NCI-H524 treated with DMSO at 0.1 percent for 48 hours (cell line): ENCODE results near the gene HPCA.
A peak's percentile ranks its signal among the peaks of the same experiment; 100 is the strongest.

Experiments
- DNase-seq: peaks from one replicate; lab custom pipeline; 2025; lab: John Stamatoyannopoulos, UW

The HPCA gene

DNA sequence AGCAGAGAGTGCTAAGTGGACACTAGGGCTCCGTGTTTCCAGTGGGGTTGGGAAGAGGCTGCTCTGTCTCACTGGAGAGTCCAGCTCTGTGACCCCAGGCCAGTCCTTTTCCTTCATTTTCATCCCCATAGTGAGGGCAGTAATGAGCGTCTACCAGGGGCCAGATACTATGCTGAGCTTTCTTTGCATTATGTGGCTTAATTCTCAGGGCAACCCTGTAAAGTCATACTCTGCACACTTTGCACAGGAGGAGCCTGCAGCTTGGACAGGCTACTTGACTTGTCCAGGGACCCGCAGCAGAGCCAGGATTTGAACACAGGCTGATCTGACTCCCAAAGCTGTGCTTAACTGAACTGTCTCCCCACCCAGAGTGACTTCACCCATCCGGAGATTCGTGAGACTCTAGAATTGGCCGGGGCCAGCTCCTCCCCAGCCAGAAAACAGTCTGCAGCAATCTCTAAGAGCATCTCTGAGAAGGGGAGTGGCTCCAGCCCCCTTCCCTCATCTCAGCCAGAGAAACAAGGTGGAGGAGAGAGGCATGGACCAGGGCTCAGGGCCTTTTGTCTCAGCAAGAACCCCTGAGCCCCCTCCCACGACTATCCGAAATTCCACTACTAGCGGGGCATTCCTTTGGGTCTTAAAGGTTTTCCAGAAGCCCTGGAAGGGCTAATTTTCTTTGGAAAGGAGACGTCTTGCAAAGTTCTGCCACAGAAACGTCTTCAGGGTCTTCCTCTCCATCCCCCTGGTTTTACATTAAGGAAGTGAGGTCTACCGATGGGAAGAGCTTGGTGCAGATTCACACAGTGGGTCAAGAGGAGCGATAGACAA, 14.7 kb upstream of the HPCA start:
- DNase-seq, result no peak

DNA sequence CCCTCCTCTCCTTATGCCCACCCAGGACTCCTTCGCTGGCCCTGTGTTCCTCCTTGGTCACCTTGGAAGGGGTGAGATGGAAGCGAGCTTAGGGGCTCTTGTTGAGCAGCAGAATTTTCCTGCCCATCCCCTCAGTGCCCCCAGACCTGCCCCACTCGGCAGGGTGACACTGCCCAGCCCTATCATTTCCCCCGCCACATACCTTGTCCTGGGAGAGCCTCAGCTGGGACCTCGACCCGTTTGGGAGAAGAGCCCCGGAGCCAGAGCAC, 14.2 kb upstream of the HPCA start:
- no peak for DNase-seq

DNA sequence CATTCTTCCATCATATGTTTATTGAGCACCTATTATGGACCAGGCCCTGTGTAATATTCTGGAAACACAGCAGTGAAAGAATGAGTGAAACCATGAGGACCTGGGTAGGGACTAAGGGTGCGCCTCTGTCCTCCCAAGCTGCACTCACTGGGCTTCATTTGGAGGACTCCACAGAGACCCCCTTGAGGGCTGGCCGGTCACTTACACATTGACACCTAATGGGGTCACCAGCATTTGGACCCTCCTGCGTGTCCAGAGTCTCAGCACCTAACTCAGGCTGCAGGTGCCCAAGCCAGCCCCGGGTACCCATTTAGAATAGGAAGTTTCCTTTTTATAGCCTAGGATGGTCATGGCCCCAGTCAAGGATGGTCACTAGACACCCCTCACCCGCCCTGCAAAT, 12.8 kb upstream of the HPCA start:
- DNase-seq, result no peak

DNA sequence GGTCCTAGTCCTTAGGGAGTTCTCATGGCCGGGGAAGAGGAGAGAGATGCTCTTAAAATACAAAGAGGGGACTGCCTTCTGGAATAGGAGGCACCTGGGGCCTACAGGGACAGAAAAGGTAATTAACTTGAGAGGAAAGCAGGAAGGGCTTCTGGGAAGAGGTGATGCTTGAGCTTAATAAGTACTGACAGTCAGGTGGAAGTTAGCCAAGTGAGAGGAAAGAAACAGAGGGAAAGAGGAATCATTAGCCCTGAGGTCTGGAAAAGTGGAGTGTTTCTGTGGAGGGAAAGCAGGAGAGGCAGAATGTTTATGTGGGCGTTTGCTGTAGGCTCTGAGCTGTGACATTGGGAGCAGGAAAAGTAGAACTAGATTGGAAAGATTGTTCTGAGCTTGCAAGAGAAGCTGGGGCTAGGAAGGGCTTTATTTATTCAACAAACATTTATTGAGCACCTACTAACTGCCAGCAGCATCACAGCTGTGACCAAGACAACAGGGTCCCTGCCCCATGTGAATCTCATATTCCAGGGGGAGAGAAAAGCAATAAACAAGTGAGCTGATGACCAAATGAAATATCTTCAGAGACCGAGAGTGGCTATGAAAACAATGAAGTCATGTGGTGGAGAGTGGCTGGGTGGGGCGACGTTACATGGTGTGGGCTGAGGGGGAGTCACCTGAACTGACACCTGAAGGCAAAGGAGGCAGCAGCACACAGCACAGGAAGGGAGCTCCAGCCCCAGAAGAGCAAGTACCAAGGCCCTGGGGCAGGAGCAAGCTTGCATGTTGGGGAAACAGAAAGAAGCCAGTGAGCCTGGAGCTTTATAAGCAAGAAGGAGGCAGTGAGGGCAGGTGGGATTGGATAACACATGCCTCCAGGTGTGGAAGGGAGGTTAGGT, 11.2 kb upstream of the HPCA start:
- no peak for DNase-seq

DNA sequence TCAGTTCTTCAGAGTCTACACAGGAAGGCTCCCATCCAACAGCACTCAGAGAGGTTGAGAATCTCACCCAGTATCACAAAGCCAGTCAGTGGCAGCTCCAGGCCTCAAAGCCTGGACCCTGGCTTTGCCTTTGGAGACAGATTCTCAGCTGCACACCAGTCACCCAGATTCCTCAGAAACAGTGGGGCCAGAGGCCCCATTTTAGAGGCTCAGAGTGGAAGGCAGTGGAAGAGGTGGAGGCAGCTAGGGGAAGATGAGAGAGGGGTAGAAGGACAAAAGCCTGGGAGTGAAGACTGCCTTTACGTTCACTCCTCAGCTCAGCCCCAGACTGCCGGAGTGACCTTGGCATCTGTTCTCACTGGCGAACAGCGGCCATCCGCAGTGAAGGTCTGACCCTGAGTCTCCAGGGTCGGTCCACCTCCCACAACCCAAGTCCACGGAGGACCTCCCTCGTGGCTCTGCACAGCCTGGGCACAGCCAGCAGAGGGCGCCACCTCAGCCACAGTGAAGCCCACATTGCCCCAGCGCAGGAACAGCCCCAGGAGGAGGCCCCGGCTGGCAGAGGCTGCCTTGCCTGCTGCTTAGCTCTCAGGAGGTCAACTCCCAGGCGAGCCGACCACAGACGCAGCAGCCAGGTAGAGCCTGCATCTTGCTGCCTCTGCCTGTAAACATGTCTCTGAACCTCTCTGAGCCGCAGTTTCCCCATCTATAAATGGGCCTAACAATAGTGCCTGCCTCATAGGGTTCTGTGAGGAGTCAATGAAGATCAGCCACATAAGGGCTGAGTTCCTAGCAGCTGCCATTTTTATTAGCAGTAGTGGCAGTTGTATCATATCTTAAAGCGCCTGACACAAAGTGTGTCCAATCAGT, 9.7 kb upstream of the HPCA start:
- DNase-seq, result no peak

DNA sequence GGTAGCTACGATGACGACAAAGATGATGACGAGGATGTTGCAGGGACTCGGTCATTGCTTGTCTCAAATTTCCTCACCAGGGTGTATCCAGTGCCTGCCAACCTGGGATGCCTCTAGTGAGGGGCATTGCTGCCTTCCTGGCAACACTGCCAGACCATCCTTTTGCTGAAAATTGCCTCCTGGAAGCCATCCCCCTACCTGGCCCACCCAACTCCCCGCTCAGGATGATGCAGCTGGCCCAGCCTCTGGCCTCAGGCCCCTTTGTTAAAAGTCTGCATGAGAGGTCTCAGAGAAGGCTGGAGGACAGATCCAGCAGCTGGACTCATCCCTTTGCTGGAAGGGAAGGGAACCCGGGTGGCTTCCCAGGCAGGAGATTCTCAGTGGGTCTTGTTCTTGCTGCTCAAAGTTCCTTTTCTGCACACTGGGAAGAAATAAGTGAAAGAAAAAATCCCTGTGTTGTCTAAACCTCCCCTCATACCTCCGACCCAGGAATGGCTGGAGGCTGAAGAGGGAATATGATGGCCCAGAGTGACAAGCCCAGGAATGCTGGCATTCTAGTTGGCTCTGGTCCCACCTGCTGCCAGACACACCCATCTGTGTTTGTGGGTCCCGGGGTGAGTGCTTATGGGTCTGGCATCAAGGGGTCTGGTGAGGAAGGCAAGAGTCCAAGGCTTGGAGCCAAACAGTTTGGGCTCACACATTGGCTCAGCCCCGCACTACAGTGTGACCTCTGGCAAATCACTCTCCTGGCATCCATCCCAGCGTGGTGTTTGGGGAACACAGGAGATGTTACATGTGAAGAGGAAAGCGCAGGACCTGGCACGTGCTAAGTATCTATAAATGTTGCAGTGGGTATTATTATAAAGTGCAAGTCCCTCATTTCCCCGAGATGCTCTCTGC, 8.8 kb upstream of the HPCA start:
- no peak for DNase-seq

DNA sequence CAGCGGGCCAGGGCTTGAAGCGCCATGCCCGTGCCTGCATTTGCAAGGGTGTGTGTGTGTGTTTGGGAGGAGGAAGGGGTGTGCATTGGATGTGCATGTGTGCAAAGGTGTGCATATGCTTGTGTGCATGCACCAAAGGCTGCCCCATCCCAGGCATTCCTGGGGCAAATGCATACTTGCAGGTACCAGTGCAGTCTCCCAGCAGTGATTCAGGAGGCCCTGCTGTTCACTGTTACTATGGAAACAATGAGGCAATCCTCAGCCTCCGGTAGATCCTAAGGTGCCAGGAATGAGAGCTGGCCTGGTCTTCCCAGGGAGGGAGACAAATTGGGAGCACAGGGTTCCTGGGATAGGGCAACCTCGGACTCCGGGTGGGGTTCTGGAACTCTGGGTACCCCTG, 8.1 kb upstream of the HPCA start:
- DNase-seq, result no peak

DNA sequence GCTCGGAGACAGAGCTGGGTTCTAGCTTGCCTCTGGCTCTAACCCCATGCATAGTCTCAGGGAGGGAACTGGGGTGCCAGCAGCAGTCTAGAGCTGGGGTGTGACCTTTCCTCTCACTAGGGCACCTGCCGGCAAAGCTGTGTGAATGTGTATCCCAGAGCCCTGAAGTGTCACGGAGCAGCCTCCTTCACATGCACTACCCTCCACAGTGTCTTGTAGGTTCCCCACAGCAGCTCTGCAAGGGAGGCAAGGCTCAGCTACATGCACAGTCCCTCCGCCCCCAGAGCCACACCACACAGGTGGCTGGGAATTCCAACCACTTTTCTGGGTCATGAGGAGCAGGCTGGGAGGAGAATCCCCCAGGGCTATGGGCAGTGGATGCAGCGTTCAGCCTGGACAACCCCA, 7.7 kb upstream of the HPCA start:
- no peak for DNase-seq

DNA sequence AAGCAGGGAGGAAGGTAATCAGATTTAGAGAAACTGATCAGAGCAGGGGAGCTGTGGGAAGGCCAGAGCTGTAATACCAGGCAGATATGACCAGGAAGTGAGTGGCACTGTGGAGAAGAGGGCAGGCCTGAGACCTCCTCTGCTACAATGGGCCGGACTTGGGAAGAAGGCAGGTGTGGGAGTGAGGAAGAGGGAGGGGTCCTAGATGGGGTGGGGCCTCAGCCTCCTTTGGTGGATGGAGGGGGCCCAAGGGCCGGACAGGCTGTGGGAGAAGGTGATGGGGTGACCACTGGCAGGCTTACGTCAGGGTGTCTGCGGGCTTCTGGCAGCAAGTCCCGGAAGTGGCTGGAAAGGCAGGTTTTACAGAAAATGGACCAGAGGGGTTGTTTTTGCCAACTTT, 5.0 kb upstream of the HPCA start:
- no peak for DNase-seq

DNA sequence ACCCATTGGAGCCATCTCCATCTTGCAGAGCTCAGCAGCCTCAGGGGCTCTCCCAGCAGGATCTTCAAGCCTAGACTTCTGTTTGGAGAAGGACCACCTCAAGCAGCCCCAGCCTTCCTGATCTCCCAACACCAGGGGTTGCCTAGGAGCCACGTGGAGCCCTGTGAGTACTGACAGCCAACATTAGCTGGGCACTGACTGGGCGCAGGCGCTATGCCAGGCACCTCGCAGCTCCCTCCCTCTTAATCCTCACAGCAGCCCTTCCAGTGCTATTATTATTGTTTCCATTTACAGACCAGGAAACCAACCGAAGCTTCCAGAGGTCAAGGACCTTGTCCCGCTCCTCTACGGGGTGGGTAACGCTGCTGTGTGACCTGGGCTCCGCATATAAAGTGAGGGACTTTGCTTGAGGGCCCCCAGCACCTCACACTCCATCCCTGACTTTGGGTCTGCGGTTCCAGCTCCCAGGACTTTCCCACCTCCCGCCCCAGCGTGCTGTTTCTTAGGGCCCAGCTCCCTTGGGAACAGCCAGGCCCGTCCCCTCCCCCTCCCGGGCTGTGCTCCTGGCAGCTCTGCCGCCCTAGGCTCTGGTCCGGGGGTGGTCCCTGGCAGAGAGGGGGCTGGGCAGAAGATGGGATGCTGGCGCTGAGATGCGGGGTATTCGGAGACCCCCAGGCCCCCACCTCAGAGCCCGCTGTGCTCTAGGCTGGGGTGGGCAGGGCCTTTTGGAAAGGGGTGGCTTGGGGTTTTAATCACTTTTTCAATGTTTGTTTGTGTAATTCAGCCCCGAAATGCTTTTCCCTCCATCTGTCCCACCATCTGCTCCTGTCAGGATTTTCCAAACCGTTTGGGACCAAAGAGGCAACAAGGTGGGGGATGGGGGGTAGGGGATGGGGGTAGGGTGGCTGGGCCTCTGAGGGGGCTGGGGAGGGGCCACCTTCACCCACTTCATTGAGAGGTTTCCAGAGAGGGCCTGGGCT, 4.1 kb upstream of the HPCA start:
- peak; percentile 87 for DNase-seq

DNA sequence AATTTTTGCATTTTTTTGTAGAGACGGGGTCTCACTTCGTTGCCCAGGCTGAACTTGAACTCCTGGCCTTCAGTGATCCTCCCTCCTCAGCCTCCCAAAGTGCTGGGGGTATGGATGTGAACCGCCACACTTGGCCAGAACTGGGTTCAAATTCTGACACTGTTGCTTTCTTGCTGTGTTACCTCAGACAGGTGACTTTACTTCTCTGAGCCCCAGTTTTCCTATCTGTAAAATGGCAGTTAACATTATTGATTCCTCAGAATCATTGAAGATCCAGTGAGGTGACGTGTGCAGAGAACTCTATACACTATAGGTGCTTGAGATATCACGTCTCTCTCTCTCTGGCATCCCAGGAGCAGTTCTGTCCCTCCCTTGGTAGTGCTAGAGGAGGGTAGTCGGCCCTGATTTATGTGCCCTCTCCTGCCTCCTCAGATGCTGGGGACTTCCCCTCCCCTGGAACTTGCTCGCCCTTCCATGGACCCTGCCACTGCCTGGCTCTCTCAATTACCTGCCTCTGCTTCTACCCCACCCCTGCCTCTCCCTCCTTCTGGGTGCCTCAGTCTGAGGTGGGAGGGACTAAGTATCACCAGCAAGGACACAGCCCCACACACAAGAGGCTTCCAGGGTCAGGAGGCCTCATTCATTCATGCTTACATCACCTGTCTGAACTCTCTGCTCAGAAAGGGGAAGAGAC, 2.8 kb upstream of the HPCA start:
- no peak for DNase-seq

DNA sequence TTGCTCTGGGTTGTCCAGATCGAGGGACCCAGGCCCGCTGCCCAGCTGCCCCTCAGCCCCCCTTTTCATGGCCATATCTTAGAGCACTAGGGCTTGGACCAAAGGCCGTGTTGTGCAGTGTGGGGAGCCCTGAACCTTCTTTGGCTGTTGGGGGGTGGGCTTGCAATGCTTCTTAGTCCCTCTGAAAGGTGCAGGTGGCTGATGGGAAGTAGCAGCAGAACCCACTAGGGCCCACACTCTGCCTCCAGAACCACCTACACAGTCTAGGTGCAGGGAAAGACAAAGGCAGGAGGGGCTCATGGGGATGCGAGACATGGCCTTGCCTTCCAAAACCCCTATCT, 2.3 kb upstream of the HPCA start:
- no peak for DNase-seq

DNA sequence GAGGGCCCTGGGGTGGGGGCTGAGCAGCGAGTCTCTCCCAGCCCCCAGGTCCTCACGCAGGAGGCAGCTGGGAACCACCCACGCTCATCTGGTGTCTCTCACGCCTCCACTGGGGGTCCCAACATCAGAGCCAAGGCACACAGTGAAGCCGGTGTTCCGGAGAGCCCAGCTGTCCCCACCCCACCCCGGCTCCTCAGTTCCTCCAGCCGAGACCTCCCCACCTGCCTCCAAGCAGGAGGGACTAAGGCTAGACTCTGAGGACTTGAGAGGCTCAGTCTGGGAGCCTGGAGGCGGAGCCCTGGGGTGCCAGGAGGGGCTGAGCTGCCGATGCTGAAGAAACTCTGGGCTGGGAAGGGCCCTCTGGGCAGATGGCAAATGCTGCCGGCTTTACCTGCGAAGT, 1.6 kb upstream of the HPCA start:
- peak; percentile 81 for DNase-seq

DNA sequence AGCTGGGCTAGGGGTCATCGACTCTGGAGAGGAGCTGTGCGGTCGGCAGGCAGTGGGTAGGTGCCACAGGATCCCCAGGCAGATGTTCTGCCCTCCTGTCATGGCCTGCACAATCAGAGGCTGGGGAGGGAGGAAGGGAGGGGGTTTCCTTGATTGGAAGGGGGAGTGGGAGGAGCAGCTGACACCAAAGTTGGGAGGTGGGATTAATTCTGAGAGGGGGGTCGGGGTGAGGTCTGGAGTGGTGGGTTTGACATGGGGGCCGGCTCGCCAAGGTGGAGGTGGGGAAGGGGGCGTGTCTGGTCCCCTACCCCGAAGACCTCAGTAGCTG, 651 bp upstream of the HPCA start:
- DNase-seq, result no peak

DNA sequence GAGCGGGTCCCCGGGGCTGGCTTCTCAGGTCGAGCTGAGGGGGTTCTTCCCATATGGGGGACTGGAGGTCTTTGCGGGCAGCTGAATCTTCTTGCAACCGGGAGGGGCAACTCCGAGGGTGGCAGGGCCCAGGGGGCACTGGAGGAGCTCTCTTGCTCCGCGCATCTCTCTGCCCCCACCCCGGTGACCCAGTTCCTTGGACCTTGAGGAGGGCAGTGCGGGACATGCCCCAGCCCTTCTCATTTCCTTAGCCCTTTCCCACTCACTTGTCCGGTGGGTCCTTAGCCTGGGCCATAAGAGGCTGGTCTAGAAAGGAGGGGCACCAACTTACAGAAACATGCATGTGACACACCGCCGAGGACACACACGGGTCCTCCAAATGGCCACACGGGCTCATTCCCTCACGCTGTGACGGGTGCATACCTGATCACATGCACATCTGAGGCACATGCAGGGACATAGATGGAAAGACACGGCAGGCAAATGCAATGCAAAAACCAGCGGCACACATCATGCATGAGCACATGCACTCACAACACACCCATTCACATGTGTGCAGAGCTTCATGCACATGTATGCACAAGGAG, 630 bp downstream of the HPCA start:
- no peak for DNase-seq

DNA sequence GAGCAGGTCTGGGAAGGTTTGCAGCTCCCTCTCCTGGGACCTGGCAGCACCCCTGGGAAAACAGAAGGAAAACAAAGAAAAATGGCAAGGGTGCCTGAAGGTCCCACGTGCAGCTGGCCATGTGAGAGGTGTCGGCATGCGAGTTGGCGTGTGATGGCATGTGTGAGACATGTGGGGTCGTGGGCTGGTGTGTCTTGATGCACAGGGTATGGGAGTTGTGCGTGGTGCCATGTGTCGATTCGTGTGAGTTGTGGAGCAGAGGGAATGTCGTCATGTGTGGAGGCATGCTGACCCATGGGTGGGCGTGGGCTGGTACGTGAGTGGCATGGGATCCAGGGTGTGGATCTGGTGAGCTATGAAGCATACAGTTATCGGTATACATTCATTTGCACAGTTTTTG, 1.3 kb downstream of the HPCA start:
- no peak for DNase-seq

DNA sequence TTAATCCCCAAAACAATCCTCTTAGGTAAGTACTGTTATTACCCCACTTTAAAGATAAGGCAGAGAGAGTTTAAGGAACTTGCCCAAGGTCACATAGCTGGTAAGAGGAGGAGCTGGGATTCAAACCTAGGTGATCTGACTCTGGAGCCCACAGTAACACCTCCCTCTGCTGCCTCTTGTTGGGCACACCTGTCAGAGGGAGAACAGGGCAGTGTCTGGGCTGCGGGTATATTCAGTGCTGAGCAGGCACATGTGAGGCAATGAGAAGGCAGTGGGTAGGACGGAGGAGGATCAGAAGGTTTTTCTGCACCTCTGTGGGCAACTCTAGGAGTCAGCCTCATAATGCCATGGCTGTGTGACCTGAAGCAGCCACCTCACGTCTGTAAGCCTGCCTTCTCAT, 1.8 kb downstream of the HPCA start:
- no peak for DNase-seq

DNA sequence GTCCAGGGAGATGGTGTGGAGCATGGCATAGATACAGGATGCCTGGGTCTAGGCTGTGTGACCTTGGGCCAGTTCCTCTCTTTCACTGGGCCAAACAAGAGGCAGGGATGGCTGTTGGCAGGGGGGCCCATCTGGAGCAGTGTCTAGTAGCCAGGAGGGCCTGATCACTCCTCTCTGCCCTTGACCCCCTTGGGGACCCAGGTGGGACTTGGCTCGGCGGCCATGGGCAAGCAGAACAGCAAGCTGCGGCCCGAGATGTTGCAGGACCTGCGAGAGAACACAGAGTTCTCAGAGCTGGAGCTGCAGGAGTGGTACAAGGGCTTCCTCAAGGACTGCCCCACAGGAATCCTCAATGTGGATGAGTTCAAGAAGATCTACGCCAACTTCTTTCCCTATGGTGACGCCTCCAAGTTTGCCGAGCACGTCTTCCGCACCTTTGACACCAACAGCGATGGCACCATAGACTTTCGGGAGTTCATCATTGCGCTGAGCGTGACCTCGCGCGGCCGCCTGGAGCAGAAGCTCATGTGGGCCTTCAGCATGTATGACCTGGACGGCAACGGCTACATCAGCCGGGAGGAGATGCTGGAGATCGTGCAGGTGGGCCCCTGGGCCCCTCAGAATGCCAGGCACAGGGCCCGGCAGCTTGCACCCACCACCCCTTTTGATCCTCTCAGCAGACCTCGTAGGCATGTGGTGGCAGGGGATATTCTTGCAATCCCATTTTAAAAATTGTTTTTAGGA, 2.6 kb downstream of the HPCA start:
- no peak for DNase-seq

DNA sequence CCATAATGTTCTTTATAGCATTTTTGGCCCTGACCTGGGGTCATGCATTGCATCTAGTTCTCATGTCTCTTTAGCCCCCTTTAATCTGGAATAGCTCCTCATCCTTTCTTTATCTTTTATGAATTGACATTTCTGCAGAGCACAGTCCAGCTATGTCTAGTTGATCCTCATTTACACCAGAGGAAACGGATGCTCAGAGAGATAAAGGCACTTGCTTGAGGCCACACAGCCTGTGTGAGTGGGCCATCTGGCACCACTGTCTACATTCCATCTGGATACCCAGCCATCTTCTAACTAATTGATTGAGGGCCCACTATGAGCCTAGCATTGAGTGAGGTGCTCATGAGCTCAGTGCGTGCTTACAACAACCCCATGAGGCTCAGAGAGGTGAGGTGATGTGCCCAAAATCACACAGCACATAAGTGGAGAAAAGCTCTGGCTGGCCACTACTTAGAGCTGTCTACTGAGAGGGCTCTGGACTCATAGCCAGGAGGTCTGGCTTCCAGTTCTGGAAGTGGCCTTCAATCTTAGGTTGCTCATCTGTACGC, 3.5 kb downstream of the HPCA start:
- DNase-seq, result no peak
